ENCODE data around the gene MEGF6. TPM values are rescaled to one million over a fixed set of nuclear protein-coding genes. Genes with fewer than 3 reads are reported as not detected.

MEGF6 gene
- total RNA-seq, 6 experiments from 2014 or later = 2.2 to 9.6 (median 4.4) TPM

- 60% methylated on average over 1 of the region's 22 CpGs for WGBS (ENCODE audit: insufficient coverage, low coverage, low lambda C conversion rate, missing lambda C conversion rate)
- intact Hi-C loops (cut with DNase I) = loop anchor here in 1 of 2 donors (5.0 kb wide), 1 partner anchor 118 kb away; no protein-coding TSS in a partner anchor
- Histone ChIP-seq H3K36me3 (no peaks in the 10 kb centered on the region), H3K9me3 (no peaks in the 10 kb centered on the region), H3K4me1 (no peaks in the 10 kb centered on the region), H3K4me3 (no peak overlapping the region), H3K27me3 (no peaks in the 10 kb centered on the region), H3K27ac (no peak overlapping the region)
- DNase-seq (no peak), ATAC-seq (no peak)
- TF ChIP-seq, protein P1, sequence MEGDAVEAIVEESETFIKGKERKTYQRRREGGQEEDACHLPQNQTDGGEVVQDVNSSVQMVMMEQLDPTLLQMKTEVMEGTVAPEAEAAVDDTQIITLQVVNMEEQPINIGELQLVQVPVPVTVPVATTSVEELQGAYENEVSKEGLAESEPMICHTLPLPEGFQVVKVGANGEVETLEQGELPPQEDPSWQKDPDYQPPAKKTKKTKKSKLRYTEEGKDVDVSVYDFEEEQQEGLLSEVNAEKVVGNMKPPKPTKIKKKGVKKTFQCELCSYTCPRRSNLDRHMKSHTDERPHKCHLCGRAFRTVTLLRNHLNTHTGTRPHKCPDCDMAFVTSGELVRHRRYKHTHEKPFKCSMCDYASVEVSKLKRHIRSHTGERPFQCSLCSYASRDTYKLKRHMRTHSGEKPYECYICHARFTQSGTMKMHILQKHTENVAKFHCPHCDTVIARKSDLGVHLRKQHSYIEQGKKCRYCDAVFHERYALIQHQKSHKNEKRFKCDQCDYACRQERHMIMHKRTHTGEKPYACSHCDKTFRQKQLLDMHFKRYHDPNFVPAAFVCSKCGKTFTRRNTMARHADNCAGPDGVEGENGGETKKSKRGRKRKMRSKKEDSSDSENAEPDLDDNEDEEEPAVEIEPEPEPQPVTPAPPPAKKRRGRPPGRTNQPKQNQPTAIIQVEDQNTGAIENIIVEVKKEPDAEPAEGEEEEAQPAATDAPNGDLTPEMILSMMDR (IDR thresholded peaks at IDR 0.05) = no peak
- TF ChIP-seq POLR2A (IDR thresholded peaks at IDR 0.05) = no peak
Observed at GRCh38 chr1:3499611-3500010, 111.7 kb downstream of the MEGF6 start.

DNA sequence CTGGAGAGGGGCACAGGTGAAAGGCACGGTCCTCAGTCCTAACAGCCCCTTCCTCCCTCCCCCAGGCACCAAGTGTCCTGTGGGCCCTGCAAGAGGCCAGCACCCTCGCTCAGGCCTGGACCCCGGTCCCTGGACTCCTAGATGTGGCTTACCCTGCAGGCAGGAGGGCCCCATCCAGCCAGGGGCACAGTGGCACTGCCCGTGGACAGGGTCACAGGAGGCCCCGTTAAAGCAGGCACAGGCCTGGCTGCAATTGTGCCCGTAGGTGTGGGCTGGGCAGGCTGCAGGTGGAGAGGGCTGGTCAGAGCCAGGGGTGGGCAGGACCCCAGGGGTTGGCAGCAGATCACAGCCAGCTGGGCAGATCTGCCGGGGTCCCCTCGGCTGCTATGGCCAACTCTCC is 112.3 kb downstream of the MEGF6 start:
- no peak overlapping the region for H3K27ac ChIP-seq
- intact Hi-C loops (cut with DNase I) = loop anchor here in 1 of 2 donors (5.0 kb wide), 1 partner anchor 118 kb away; no protein-coding TSS in a partner anchor
- H3K9me3 ChIP-seq = no peaks in the 10 kb centered on the region
- no peak for DNase-seq
- H3K27me3 ChIP-seq = no peaks in the 10 kb centered on the region
- WGBS (ENCODE audit: insufficient coverage, low coverage, low lambda C conversion rate, missing lambda C conversion rate) = no CpG with 5 or more reads among the region's 8 CpGs
- TF ChIP-seq POLR2A (IDR thresholded peaks at IDR 0.05) = no peak
- TF ChIP-seq, protein P1 (IDR thresholded peaks at IDR 0.05) = no peak
- no peaks in the 10 kb centered on the region for H3K36me3 ChIP-seq
- no peak overlapping the region for H3K4me3 ChIP-seq
- ATAC-seq = no peak
- no peaks in the 10 kb centered on the region for H3K4me1 ChIP-seq

- H3K27me3 ChIP-seq = no peaks in the 10 kb centered on the region
- H3K9me3 ChIP-seq = no peaks in the 10 kb centered on the region
- ATAC-seq = no peak
- no peak for DNase-seq
- no peaks in the 10 kb centered on the region for H3K36me3 ChIP-seq
- no peak for TF ChIP-seq POLR2A (IDR thresholded peaks at IDR 0.05)
- no peak overlapping the region for H3K4me3 ChIP-seq
- intact Hi-C loops (cut with DNase I) = loop anchor here in 1 of 2 donors (5.0 kb wide), 1 partner anchor 119 kb away; no protein-coding TSS in a partner anchor
- H3K4me1 ChIP-seq = no peaks in the 10 kb centered on the region
- no peak overlapping the region for H3K27ac ChIP-seq
- WGBS (ENCODE audit: insufficient coverage, low coverage, low lambda C conversion rate, missing lambda C conversion rate) = no CpG with 5 or more reads among the region's 26 CpGs
Observed at GRCh38 chr1:3498246-3498930, 112.9 kb downstream of the MEGF6 start.

DNA sequence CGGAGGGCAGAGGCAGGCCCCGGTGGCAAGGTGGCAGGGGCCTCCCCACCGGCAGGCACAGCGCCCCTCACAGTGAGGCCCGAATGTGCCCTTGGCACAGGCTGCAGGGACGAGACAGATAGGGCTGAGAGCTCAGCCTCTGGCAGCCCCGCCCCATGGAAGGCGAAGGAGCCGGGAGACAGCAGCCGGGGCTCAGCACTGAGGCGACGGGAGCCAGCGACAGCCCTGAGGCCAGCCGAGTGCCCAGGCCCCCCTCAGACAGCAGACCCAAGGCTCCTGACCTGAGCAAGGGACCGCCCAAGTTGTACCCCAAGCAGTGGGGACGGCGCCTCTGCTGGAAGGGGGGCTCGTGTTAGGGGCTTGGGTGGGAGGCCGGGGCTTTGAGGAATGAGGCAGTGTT is 113.8 kb downstream of the MEGF6 start:
- intact Hi-C loops (cut with DNase I) = loop anchor here in 1 of 2 donors (5.0 kb wide), 1 partner anchor 120 kb away; no protein-coding TSS in a partner anchor
- Histone ChIP-seq H3K36me3 (no peaks in the 10 kb centered on the region), H3K9me3 (no peaks in the 10 kb centered on the region), H3K27ac (no peak overlapping the region), H3K4me3 (no peak overlapping the region), H3K27me3 (no peaks in the 10 kb centered on the region), H3K4me1 (no peaks in the 10 kb centered on the region)
- ATAC-seq = no peak
- no peak for TF ChIP-seq POLR2A (IDR thresholded peaks at IDR 0.05)
- TF ChIP-seq, protein P1 (IDR thresholded peaks at IDR 0.05) = no peak
- DNase-seq = no peak
- no CpG with 5 or more reads among the region's 19 CpGs for WGBS (ENCODE audit: insufficient coverage, low coverage, low lambda C conversion rate, missing lambda C conversion rate)

DNA sequence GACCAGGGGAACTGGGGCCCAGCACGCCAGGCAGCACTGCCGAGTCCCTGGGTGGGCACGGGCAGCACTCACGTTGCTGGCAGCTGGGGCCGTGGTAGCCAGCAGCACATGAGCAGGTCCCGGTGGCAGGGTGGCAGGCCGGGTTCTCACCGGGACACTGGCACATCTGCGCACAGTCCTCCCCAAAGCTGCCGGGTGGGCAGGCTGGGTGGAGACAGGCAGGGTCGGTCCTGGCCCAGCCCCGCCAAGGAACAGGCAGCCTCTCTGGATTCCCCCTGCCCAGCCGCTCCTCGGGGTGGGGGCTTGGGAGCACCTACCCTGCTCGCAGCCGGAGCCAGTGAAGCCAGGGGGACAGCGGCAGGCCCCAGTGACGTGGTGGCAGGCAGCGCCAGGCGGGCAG is 114.4 kb downstream of the MEGF6 start:
- 80% methylated on average over 1 of the region's 20 CpGs for WGBS (ENCODE audit: insufficient coverage, low coverage, low lambda C conversion rate, missing lambda C conversion rate)
- H3K36me3 ChIP-seq = no peaks in the 10 kb centered on the region
- no peak for ATAC-seq
- no peak for DNase-seq
- H3K27ac ChIP-seq = no peak overlapping the region
- intact Hi-C loops (cut with DNase I) = loop anchor here in 1 of 2 donors (5.0 kb wide), 1 partner anchor 120 kb away; no protein-coding TSS in a partner anchor
- TF ChIP-seq, protein P1 (IDR thresholded peaks at IDR 0.05) = no peak
- TF ChIP-seq POLR2A (IDR thresholded peaks at IDR 0.05) = no peak
- no peaks in the 10 kb centered on the region for H3K27me3 ChIP-seq
- H3K4me3 ChIP-seq = no peak overlapping the region
- no peaks in the 10 kb centered on the region for H3K9me3 ChIP-seq
- H3K4me1 ChIP-seq = no peaks in the 10 kb centered on the region

Data from right lobe of liver (tissue), 6 donors.